ENCODE data around the gene SOD2.
"Not testable (repeated sequence)": the region's sequence is repeated elsewhere in the genome, so short reads cannot be mapped to it uniquely, and the experiment has no call there.

Gene SOD2

DNA sequence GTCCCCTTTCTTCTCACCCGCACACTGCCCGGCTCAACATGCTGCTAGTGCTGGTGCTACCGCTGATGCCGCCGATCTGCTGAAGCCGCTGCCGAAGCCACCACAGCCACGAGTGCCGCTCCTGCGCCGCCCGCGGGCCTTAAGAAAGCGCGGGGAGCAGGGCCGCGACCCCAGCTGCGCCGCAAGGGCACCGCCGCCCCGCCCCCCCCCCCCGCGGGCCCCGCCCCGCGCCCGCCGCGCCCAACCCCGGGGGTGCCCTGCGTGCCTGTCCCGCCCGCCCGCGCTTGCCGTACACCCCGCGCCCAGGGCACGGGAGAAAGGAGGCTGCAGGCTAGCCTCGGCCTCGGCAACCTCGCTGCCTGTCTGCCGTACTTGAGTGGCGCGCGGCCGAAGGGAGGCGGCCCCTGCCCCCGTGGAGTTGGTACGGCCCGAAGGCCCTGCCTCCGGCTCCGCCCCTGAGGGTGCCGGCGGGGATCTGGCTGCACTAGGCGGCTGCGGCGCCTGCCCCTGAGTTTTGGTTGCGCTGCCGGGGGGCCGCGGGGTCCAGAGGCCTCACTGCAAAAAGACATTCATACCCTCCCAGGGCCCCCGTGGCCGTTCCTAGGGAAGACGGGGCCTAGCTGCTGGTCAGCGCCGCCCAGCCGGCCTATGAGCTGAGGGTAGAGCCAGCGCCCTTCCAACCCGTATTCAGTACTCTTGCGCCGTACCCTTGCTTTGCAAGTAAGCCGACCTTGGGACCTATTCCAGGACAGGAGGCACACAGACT is at the start of gene SOD2:
SOD2 (minus strand) TSS at position 114 of the 766 bp plus-strand sequence; CDS start at position 40, 74 bp downstream.
- DNase-seq, result peak; percentile 74

GRCh38 chr6:159742165-159742564 is 49.1 kb upstream of the SOD2 start:
- no peak for DNase-seq

- no peak for DNase-seq
Observed at GRCh38 chr6:159739341-159739740, 46.3 kb upstream of the SOD2 start.

DNA sequence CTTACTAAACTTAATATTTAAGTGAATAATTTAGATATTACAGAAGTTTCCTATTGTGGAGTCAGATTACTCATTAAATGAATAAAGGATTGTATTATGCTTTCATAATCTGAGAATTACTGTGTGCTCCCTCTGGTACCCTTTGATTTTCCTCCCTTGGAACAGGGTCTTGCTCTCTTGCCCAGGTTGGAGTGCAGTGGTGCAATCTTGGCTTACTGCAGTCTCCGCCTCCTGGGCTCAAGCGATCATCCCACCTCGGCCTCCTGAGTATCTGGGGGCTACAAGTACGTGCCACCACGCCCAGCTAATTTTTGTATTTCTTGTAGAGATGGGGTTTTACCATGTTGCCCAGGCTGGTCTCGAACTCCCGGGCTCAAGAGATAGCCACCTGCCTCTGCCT is 43.9 kb upstream of the SOD2 start:
- no peak for DNase-seq

DNA sequence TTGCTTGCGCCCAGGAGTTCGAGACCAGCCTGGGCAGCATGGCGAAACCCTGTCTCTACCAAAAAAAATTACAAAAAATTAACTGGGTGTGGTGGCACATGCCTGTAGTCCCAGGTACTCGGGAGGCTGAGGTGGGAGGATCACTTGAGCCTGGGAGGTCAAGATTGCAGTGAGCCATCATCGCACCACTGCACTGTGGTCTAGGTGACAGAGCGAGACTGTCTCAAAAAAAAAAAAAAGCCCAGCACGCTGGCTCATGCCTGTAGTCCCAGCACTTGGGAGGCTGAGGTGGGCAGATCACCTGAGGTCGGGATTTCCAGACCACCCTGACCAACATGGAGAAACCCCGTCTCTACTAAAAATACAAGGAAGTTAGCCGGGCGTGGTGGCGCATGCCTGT is 40.4 kb upstream of the SOD2 start:
- not testable (repeated sequence) for DNase-seq

GRCh38 chr6:159732550-159732949 is 39.5 kb upstream of the SOD2 start:
- not testable (repeated sequence) for DNase-seq

- DNase-seq, result no peak
Observed at GRCh38 chr6:159730332-159730676, 37.3 kb upstream of the SOD2 start.

- DNase-seq, result no peak
Observed at GRCh38 chr6:159729598-159730331, 36.7 kb upstream of the SOD2 start.

GRCh38 chr6:159728531-159728964 is 35.5 kb upstream of the SOD2 start:
- no peak for DNase-seq

- DNase-seq, result peak; percentile 3
Observed at GRCh38 chr6:159727717-159728445, 34.8 kb upstream of the SOD2 start.

- peak; percentile 94 for DNase-seq
Observed at GRCh38 chr6:159726918-159727716, 34.1 kb upstream of the SOD2 start, which contains the start of gene WTAP. Gene WTAP, plus strand, starts transcription at chr6:159727506. Its CDS starts 8,760 bp downstream, at chr6:159736266.

DNA sequence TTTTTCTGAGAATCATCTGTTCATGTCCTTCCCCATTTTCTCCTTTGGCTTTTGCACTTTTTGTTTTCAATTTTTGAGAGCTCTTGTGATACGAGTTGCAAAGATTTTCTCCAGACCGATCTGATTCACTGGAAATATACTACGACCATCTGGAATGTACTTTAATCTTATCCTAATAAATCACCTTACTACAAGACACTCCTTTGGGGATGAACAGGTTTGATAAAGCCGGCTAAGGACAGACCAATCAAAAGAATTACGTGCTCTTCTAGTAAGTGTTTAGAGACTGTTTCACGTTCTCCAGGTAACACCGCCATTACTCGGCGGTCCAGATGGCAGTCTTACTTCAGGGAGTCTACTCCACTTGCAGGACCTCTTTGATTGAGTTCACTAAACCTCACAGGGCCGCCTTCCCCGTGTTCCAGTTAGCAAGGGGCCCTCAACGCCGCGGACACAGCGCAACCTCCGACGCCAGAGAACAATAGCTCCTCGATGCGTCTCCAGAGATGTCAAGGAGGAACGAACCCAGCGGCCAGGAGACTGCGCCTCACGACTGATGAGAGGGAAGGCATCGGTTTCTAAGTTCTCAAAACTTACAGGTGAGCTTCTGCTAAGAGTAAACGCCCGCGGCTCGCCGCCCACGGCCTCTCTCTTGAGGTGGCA is 33.3 kb upstream of the SOD2 start:
- DNase-seq, result no peak

DNA sequence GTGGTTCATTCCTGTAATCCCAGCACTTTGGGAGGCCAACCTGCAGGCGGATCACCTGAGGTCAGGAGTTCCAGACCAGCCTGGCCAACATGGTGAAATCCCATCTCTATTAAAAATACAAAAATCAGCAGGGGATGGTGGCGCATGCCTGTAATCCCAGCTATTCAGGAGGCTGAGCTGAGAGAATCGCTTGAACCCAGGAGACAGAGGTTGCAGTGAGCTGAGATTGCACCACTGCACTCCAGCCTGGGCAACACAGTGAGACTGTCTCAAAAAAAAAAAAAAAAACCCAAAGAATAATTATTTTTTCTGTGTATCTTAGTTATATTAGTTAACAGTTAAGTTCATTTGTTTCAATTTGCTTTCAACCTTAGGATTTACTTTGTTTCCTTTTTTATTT is 32.2 kb upstream of the SOD2 start:
- DNase-seq, result not testable (repeated sequence)

GRCh38 chr6:159724778-159725177 is 31.7 kb upstream of the SOD2 start:
- DNase-seq, result no peak

- DNase-seq, result no peak
Observed at GRCh38 chr6:159723259-159723658, 30.2 kb upstream of the SOD2 start.

DNA sequence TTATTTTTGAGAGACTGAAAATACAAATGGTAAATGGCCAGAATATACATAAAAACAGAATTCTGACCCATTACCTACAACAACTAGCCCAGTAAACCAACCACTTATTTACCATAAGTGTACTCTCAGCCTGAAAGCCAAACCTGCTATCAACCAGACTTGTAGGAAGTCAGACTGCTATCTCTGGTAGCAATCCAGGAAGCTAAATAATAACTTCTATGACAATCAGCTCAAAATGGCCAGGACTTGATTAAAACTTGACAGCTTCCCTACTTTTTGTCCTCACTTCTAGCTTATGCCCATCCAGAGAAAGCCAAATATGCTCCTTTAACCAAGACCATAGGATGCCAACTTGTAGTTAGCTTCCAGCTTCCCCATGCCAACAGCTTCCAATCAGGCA is 29.6 kb upstream of the SOD2 start:
- no peak for DNase-seq

- DNase-seq, result not testable (repeated sequence)
Observed at GRCh38 chr6:159721981-159722380, 28.9 kb upstream of the SOD2 start.

GRCh38 chr6:159720708-159721107 is 27.7 kb upstream of the SOD2 start:
- peak; percentile 17 for DNase-seq

- no peak for DNase-seq
Observed at GRCh38 chr6:159719287-159719686, 26.2 kb upstream of the SOD2 start.

- DNase-seq, result no peak
Observed at GRCh38 chr6:159718634-159719033, 25.6 kb upstream of the SOD2 start.

DNA sequence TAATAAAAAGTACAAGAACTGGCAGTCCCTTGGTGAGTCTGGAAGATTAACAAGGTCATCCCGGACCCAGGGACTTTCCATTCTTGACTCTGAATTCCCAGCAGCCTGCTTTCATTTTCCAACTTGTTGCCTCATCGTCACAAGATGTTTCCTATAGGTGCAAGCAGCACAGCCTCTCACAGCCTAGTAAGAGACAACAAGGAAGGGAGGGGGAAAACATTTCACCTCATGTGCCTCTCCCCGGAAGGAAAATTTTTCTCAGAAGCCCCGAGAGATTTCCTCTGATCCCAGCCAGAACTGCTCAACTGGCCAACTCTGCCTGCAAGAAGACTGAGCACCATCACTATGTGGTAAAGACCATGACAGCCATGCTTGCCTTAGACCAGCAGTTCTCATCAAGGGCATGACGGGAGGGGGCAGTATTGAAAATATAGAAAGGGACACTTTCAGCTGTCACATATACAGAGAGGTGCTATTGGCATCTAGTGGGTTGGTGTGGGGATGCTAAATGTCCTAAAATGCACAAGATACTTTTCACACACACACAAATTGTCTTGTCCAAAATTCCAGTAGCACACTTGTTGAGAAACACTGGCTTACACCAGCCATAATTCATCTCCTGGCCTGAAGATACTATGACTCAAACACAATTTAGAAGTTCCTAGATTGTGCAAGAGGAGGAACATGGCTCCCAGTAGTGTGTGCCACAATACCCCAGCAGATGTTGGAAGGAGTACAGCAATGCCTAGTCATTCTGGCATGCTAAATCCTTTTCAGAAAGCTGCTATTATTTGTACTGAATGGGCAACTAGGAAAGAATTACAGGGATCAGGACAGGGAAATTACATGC is 23.4 kb upstream of the SOD2 start:
- no peak for DNase-seq
